GM12892 (cell line): ENCODE results near the gene NOC2L.

Experiments
- DNase-seq: peaks from one replicate; pipeline ENCODE4 v3.0.0; 2011; ENCODE audit not compliant: insufficient read length
- FAIRE-seq: peaks from 2 replicates; lab custom pipeline; 2011; peaks lifted over from hg19 to GRCh38; lab: Jason Lieb, UNC
- POLR2A ChIP-seq: IDR thresholded peaks from 2 replicates; pipeline ENCODE4 v1.6.1; 2011; ENCODE audit warnings: low read depth, low read length, control low read depth
- POLR2AphosphoS5 ChIP-seq: IDR thresholded peaks from 2 replicates; pipeline ENCODE4 v1.6.1; 2011; ENCODE audit warnings: low read depth, low read length, control low read depth
- TAF1 ChIP-seq: IDR thresholded peaks from 2 replicates; pipeline ENCODE4 v1.6.1; 2011; ENCODE audit warnings: low read depth, mild to moderate bottlenecking, control low read depth, low read length, borderline replicate concordance

NOC2L gene

GRCh38 chr1:910881-911721 lies 48.0 kb downstream of the NOC2L start:
- TF ChIP-seq POLR2AphosphoS5 (no peak), TAF1 (no peak), POLR2A (no peak)
- DNase-seq, result peak; percentile 7
- FAIRE-seq, result no peak

- TF ChIP-seq POLR2A, result no peak
- no peak for TF ChIP-seq POLR2AphosphoS5
- TF ChIP-seq TAF1, result no peak
- FAIRE-seq, result no peak
- DNase-seq, result peak; percentile 24
Observed at GRCh38 chr1:910311-910880, 48.7 kb downstream of the NOC2L start.

GRCh38 chr1:909861-910310 lies 49.2 kb downstream of the NOC2L start:
- DNase-seq (no peak), FAIRE-seq (no peak)
- TF ChIP-seq POLR2A, result no peak
- no peak for TF ChIP-seq TAF1
- no peak for TF ChIP-seq POLR2AphosphoS5

- FAIRE-seq, result no peak
- peak; percentile 7 for DNase-seq
- TF ChIP-seq TAF1 (no peak), POLR2A (no peak), POLR2AphosphoS5 (no peak)
Observed at GRCh38 chr1:908661-909060, 50.4 kb downstream of the NOC2L start.

- no peak for FAIRE-seq
- TF ChIP-seq POLR2A (no peak), TAF1 (no peak), POLR2AphosphoS5 (no peak)
- DNase-seq, result peak; percentile 15
Observed at GRCh38 chr1:907611-908451, 51.2 kb downstream of the NOC2L start.

- TF ChIP-seq POLR2A (no peak), TAF1 (no peak), POLR2AphosphoS5 (no peak)
- no peak for FAIRE-seq
Observed at GRCh38 chr1:906600-907420, 52.2 kb downstream of the NOC2L start.

GRCh38 chr1:905811-906599 lies 53.1 kb downstream of the NOC2L start:
- FAIRE-seq (peak; percentile 56), DNase-seq (peak; percentile 23)
- TF ChIP-seq POLR2AphosphoS5, result no peak
- no peak for TF ChIP-seq TAF1
- no peak for TF ChIP-seq POLR2A

More at GRCh38 chr1:906600-907420, 52.2 kb downstream of the NOC2L start:
- peak; percentile 46 for DNase-seq

- DNase-seq, result peak; percentile 42
- peak; percentile 33 for FAIRE-seq
- TF ChIP-seq POLR2A (no peak), TAF1 (no peak)
Observed at GRCh38 chr1:905071-905749, 53.8 kb downstream of the NOC2L start.

- peak; percentile 93 for FAIRE-seq
- peak; percentile 90 for DNase-seq
- TF ChIP-seq POLR2A (no peak), POLR2AphosphoS5 (no peak), TAF1 (no peak)
Observed at GRCh38 chr1:904310-904950, 54.6 kb downstream of the NOC2L start.
